Liver (tissue), 3 donors: ENCODE measurements around the gene CFAP70.
A peak's percentile ranks its signal among the peaks of the same experiment; 100 is the strongest.

Experiments used
- EGR1 ChIP-seq, 2 donors: IDR thresholded peaks; 2 replicates each; pipeline ENCODE4 v1.6.1; 2016 to 2018; ENCODE audit warnings: antibody characterized with exemption in 2 of 2, low read depth in 2 of 2
- FOXA2 ChIP-seq: IDR thresholded peaks from 2 replicates; pipeline ENCODE4 v1.6.1; 2016; ENCODE audit warnings: antibody characterized with exemption
- GABPA ChIP-seq, 2 donors: IDR thresholded peaks in 1 of 2; conservative IDR thresholded peaks in 1 of 2; 2 replicates each; pipeline ENCODE4 v1.6.1; 2016; ENCODE audit warnings: antibody characterized with exemption in 2 of 2, mild to moderate bottlenecking in 1 of 2, moderate library complexity in 1 of 2
- RAD21 ChIP-seq, 2 donors: IDR thresholded peaks; 2 replicates each; pipeline ENCODE4 v1.6.1; 2016; ENCODE audit warnings: antibody characterized with exemption in 2 of 2, mild to moderate bottlenecking in 2 of 2
- SP1 ChIP-seq: IDR thresholded peaks from 2 replicates; pipeline ENCODE4 v1.6.1; 2018; ENCODE audit warnings: antibody characterized with exemption, mild to moderate bottlenecking
- TF ChIP-seq, protein P1 (sequence below): IDR thresholded peaks from 2 replicates; pipeline ENCODE4 v1.6.1; 2016; ENCODE audit warnings: antibody characterized with exemption
- TF ChIP-seq, protein P2 (sequence below): fragments of 150-350 bp; IDR thresholded peaks from 2 replicates; pipeline ENCODE4 v1.5.1; 2017; ENCODE audit warnings: improper control_type of control experiment, low read depth, low read length; ENCODE audit not compliant: missing input control
- TF ChIP-seq, protein P3 (sequence below): IDR thresholded peaks from 2 replicates; pipeline ENCODE4 v1.6.1; 2016; ENCODE audit warnings: antibody characterized with exemption, mild to moderate bottlenecking
- TF ChIP-seq, protein P4 (sequence below): IDR thresholded peaks from 2 replicates; pipeline ENCODE4 v1.6.1; 2016; ENCODE audit warnings: antibody characterized with exemption
- TF ChIP-seq, protein P5 (sequence below): IDR thresholded peaks from 2 replicates; pipeline ENCODE4 v1.6.1; 2016; ENCODE audit warnings: antibody characterized with exemption
- donor health status: healthy.
- donor health status: healthy.

DNA sequence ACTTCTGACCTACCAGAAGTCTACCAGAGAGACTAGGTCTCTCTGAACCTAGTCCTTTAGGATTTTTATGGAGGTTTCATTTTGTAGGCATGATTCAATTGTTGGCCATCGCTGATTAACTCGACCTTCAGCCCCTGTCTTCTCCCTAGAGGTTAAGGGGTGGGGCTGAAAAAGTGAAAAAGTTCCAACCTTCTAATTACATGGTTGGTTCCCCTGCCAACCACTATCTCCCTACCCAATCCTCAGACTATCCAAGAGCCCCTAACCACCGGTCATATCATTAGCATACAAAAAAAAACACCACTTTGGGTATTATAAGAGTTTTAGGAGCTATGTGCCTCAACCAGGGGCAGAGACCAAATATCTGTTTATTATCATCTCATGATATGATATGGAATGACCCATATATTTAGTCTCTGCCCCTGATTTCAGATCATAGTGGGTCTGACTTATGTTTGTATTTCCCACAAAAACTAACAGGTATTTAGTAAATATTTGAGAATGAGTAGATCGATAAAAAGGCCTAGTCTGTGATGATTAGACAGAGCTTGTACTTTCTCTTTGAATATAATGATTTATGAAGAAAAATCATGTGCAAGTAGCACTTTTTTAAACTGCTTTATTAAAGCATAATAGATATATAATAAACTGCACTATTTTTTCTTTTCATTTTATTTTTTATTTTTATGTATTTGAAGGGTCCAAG, 147.4 kb downstream of the CFAP70 start:
- TF ChIP-seq, protein P1, sequence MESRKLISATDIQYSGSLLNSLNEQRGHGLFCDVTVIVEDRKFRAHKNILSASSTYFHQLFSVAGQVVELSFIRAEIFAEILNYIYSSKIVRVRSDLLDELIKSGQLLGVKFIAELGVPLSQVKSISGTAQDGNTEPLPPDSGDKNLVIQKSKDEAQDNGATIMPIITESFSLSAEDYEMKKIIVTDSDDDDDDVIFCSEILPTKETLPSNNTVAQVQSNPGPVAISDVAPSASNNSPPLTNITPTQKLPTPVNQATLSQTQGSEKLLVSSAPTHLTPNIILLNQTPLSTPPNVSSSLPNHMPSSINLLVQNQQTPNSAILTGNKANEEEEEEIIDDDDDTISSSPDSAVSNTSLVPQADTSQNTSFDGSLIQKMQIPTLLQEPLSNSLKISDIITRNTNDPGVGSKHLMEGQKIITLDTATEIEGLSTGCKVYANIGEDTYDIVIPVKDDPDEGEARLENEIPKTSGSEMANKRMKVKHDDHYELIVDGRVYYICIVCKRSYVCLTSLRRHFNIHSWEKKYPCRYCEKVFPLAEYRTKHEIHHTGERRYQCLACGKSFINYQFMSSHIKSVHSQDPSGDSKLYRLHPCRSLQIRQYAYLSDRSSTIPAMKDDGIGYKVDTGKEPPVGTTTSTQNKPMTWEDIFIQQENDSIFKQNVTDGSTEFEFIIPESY: no peak
- TF ChIP-seq, protein P2, sequence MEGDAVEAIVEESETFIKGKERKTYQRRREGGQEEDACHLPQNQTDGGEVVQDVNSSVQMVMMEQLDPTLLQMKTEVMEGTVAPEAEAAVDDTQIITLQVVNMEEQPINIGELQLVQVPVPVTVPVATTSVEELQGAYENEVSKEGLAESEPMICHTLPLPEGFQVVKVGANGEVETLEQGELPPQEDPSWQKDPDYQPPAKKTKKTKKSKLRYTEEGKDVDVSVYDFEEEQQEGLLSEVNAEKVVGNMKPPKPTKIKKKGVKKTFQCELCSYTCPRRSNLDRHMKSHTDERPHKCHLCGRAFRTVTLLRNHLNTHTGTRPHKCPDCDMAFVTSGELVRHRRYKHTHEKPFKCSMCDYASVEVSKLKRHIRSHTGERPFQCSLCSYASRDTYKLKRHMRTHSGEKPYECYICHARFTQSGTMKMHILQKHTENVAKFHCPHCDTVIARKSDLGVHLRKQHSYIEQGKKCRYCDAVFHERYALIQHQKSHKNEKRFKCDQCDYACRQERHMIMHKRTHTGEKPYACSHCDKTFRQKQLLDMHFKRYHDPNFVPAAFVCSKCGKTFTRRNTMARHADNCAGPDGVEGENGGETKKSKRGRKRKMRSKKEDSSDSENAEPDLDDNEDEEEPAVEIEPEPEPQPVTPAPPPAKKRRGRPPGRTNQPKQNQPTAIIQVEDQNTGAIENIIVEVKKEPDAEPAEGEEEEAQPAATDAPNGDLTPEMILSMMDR: no peak
- TF ChIP-seq, protein P3, sequence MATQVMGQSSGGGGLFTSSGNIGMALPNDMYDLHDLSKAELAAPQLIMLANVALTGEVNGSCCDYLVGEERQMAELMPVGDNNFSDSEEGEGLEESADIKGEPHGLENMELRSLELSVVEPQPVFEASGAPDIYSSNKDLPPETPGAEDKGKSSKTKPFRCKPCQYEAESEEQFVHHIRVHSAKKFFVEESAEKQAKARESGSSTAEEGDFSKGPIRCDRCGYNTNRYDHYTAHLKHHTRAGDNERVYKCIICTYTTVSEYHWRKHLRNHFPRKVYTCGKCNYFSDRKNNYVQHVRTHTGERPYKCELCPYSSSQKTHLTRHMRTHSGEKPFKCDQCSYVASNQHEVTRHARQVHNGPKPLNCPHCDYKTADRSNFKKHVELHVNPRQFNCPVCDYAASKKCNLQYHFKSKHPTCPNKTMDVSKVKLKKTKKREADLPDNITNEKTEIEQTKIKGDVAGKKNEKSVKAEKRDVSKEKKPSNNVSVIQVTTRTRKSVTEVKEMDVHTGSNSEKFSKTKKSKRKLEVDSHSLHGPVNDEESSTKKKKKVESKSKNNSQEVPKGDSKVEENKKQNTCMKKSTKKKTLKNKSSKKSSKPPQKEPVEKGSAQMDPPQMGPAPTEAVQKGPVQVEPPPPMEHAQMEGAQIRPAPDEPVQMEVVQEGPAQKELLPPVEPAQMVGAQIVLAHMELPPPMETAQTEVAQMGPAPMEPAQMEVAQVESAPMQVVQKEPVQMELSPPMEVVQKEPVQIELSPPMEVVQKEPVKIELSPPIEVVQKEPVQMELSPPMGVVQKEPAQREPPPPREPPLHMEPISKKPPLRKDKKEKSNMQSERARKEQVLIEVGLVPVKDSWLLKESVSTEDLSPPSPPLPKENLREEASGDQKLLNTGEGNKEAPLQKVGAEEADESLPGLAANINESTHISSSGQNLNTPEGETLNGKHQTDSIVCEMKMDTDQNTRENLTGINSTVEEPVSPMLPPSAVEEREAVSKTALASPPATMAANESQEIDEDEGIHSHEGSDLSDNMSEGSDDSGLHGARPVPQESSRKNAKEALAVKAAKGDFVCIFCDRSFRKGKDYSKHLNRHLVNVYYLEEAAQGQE: no peak
- TF ChIP-seq RAD21 (IDR thresholded peaks at IDR 0.05): no peak
- peak; percentile 47 for TF ChIP-seq SP1
- no peak for TF ChIP-seq GABPA (IDR thresholded peaks at IDR 0.05 in 1 of 2, conservative IDR thresholded peaks at IDR 0.05 in 1 of 2)
- TF ChIP-seq FOXA2: no peak
- TF ChIP-seq, protein P4, sequence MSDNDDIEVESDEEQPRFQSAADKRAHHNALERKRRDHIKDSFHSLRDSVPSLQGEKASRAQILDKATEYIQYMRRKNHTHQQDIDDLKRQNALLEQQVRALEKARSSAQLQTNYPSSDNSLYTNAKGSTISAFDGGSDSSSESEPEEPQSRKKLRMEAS: no peak
- TF ChIP-seq EGR1 (IDR thresholded peaks at IDR 0.05; ENCODE audit: low read depth in 2 of 2): no peak
- TF ChIP-seq, protein P5, sequence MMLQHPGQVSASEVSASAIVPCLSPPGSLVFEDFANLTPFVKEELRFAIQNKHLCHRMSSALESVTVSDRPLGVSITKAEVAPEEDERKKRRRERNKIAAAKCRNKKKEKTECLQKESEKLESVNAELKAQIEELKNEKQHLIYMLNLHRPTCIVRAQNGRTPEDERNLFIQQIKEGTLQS: no peak
